ENCODE results near the gene PPM1M.

The PPM1M gene

DNA sequence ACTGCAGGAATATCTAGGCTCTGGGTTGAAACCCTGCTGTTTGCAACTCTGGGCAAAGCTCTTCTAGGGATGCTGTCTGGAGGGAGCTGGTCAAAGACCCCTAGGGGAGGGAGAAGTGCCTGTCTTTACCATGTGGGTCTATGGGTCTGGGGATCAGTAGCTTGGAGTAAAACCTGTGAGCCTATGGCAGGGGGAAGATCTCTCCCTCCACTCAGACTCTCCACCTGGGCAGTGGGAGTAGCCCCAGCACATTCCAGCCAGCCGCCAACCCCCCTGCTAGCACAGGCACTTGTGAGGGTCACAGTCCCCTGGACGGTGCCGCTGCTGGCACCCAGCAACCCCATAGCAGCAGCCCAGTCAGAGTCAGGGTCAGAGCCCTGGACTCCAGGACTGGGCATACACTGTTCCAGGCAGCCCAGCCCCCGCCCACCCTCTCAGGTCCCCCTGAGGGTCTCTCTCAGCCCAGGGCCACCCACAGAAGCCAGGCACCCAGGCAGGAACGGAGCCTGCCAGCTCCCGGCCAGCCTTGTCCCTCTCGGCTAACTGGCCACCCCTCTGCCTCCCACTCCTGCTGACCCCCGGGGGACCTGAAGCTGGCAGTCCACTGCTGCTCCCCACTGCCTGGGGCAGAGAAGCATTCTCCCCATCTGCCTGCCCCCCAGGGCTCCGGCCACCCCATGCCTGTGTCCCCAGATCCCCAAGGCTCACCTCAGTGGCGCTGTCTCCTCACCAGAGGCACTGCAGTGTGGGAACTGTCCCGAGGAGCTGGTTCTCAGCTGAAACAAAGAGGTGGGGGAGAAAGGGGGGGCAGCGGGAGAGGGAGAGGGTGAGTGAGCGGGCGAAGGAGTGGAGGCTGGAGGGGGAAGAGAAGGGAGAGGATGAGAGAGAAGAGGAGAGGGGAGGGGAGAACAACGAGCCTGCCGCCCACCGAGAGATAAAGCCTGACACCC lies 52.9 kb downstream of the PPM1M start:
- no peak for DNase-seq

- no peak for DNase-seq
These were observed 53.8 kb downstream of the PPM1M start for GRCh38 chr3:52299247-52299878.

Data from CD4-positive, alpha-beta T cell treated with Interferon gamma for 1 hour (primary cell).